GM18909 (cell line): ENCODE results near the gene HRH4.

Experiments
- ATAC-seq: cut with Tn5 transposase; IDR thresholded peaks from one replicate; pipeline ENCODE4 v1.9.1; 2021; ENCODE audit warnings: mild to moderate bottlenecking; ENCODE audit not compliant: unreplicated experiment, poor library complexity

Gene HRH4

DNA sequence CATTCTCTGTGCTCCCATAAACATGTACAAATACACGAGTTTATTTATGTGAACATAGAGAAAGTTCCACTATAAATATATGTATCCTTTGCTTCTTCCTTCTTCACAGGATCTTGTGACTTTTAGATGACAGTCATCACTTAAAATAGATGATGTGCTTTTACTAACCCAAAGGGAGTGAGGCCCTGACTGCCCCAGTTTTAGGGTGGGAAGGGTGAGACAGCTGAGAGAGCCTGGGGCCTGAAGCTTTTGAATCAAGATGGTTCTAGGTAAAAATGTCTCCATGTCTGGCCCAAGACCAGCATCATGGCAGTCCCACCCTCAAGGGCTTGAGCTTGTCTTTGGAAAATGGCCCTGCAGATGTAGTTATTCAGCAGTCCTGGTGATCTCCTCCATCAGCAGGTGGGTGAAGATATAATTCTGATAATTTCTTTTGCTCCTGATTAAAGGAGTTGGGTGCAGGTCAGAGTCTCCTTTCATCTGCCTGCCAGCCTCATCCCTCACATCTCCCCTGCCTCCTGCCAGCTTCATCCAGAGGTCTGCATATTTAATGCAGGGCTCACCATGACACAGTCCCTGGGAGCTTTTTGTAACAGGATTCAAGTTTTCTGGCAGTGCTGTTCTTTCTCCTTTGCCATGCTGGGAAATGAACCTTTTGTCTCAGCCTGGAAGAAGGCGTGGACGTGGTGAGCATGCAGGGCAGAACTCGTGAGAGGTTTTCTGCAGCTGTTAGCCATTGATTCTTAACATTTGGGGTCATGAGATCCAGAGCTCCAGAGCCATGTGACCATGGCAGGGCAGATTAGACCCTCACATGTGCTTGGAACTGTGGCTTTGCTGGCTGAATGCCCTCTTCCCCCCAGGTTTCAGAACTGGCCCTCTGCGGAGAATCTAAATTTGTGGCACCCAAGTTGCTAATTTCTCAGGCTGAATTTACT lies 2.7 kb downstream of the HRH4 start:
- no peak for ATAC-seq

GRCh38 chr18:24465486-24465885 lies 5.0 kb downstream of the HRH4 start:
- ATAC-seq: no peak

DNA sequence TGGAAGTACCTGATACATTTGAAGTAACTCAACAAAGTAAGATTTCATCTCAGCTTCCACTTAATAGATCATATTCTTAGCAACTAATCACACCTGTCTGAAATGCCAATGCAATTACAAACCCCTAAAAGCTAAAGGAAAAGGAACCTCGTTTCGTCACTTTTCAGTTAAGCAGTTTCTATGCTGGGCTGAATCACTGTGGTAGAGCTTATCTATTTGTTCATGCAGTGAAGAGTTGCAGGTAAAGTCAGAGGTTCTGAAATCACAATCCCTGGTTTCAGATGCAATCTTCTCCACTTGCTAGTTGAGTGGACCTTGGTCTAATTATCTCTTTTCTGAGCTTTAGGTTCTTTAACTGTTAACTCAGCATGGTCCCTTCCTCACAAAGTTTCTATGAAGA lies 6.3 kb downstream of the HRH4 start:
- ATAC-seq: no peak

DNA sequence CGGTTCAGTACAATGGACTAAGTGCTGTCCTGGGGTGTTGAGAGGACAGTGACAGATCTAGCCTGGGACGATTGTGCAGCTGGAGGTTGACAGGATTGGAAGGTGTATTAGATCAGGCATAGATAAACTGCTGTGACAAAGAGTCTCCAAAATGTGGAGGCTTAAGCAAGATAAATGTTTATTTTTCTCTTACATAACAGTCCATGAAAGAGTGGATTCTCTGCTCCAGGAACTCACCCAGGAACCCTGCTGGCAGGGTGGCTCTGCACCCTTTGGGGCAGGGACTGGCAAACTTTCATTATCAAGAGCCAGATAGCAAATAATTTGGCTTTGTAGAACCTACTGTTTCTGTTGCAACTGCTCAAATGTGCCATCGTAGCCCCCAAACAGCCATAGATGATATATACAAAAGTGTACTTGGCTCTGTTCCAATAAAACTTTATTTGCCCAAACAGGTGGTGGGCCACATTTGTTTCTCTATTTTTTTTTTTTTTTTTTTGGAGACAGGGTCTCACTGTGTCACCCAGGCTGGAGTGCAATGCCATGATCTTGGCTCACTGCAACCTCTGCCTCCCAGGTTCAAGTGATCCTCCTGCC lies 9.7 kb downstream of the HRH4 start:
- ATAC-seq: no peak

- ATAC-seq: no peak
Observed at GRCh38 chr18:24470805-24471204, 10.4 kb downstream of the HRH4 start.

GRCh38 chr18:24472591-24472990 lies 12.2 kb downstream of the HRH4 start:
- ATAC-seq: no peak

DNA sequence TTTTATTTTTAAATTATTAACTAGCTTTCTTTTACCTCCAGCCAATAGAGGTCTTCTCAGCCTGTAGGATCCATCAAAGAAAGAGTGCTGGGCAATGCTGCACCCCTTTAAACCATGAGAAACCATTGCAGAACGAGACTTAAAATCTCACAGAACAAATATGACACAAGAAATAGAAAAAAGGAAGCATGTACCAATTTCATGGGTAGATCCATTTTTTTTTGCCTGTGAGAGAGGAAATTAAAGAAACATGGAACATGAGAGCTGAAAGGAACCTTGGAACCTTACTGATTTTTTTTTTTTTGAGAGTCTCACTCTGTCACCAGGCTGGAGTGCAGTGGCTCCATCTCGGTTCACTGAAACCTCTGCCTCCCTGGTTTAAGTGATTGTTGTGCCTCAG lies 14.0 kb downstream of the HRH4 start:
- ATAC-seq: no peak

- ATAC-seq: no peak
Observed at GRCh38 chr18:24475926-24476589, 15.6 kb downstream of the HRH4 start.

GRCh38 chr18:24479371-24479770 lies 18.9 kb downstream of the HRH4 start:
- ATAC-seq: no peak

DNA sequence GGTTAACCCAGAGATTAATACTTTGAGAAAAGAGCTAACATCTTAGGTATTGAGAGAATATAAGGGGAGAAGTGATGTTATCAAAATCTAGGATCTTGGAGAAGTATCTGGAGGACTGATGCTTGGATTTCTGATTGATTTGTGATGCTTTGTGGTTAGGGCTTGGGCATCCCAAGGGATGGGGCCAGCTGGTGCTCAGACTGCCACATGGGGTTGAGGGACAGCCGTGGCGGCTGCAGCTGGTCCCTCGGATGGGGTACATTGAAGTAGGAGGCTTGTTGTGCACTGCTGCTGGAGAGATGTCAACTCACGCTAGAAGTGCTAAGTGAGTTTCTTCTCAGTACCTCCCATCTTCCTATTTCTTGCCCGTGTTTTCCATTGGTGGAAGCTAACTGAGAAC lies 22.4 kb downstream of the HRH4 start:
- no peak for ATAC-seq

- no peak for ATAC-seq
Observed at GRCh38 chr18:24485681-24486080, 25.2 kb downstream of the HRH4 start.

DNA sequence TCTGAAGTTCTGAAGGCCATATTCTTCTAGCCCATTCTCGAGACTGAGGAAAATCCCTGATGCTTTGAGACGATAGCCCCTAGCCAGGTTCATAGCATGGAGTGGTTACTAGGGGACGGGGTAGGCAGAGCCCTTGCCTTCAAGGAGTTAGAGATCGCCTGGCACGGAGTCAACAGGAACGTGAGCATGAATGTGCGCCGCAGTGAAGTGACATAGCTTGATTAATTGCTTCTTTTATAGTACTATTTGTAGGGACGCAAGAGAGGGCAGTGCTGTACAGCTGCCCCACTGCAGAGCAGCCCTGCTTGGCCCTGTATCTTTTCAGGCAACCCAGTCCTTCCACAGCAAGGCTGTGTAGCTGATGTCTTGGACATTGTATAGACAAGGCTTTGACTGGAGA lies 26.2 kb downstream of the HRH4 start:
- no peak for ATAC-seq

DNA sequence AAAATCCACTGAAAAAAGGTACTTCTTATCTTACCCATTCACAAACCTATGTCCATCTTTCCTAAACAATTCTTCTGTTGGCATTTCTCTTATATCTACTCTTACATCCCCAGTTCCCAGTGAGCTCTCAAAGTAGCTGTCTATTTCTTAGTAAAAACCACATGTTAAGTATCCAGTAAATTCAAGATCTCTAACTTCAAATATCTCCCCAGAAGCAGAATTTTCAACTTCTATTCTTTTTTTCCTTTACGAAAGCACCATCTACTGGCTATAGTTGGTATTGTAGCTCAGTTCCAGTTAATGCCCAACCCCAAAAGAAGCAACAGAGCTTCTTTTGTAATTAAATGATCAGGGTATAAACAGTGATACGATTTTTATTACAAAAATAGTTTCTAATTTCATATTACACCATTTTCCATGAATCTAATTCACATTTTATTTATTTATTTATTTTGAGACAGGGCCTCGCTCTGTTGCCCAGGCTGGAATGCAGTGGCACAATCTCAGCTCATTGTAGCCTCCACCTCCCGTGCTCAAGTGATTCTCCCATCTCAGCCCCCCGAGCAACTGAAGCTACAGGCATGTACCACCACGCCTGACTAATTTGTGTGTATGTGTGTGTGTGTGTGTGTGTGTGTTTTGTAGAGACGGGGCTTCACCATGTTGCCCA lies 28.5 kb downstream of the HRH4 start:
- no peak for ATAC-seq

- ATAC-seq: no peak
Observed at GRCh38 chr18:24490539-24490938, 30.1 kb downstream of the HRH4 start.

- peak; percentile 92 for ATAC-seq
Observed at GRCh38 chr18:24491927-24492834, 31.7 kb downstream of the HRH4 start.

- no peak for ATAC-seq
Observed at GRCh38 chr18:24494586-24494985, 34.1 kb downstream of the HRH4 start.

DNA sequence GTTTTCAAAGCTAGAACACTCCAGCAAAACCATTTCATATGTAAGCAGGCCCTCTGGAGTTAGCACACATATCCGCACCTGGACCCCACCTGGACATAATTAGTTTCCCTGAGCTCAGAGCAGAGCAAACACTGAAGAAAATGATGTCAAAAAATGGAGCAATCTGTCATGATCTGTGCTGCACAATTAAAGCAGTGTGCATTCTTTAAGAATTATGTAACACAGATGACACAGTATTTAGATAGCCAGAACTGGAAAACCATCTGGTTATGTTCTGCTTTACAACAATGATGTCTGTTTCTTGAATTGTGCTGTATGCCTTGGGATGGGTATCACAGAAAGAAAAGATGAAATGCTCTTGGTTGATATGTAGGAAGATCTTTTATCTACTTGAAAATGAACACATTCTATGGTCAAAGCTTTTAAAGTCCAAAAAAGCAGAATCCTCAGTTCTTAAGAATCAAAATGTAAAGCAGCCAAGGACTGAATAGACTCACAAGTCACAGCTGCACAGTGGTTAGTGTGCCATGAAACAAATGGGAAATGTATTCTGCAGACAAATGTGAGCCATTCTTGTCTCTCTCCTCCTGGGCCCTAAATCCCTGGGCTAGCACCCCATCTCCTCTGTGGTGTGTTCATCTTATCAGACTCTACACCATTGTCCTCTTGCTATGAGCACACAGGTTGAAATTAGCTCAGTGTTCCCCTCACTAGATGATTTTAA lies 36.8 kb downstream of the HRH4 start:
- no peak for ATAC-seq

- no peak for ATAC-seq
Observed at GRCh38 chr18:24499814-24500213, 39.4 kb downstream of the HRH4 start.

GRCh38 chr18:24500217-24500616 lies 39.8 kb downstream of the HRH4 start:
- no peak for ATAC-seq
